Ishikawa (cell line): ENCODE data around the gene USP14.

ENCODE experiments used
- EP300 ChIP-seq: IDR thresholded peaks from 2 replicates; pipeline ENCODE4 v1.6.1; 2012; ENCODE audit warnings: borderline replicate concordance
- RAD21 ChIP-seq: IDR thresholded peaks from 2 replicates; pipeline ENCODE4 v1.6.1; 2012; ENCODE audit warnings: low read depth

DNA sequence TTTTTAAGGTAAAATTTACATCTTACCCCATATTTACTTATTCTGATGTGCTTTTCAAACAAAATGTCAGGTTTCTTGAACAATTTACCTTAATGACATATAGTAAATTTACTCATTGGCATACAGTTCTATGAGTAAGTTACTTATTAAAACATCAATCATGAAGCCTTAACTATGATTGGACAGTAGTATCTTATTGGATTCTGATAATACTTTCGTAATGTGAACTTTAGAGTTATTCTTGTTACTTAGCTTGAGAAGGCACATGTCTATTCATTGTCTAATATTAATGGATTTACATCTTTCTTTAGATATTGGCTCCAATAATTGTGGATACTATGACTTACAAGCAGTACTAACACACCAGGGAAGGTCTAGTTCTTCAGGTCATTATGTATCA lies 51.7 kb downstream of the USP14 start:
- TF ChIP-seq RAD21 (no peak), EP300 (no peak)
